ENCODE data around the gene LRRC75A.
"Not testable (repeated sequence)": the region's sequence is repeated elsewhere in the genome, so short reads cannot be mapped to it uniquely, and the experiment has no call there.

LRRC75A gene

GRCh38 chr17:16395887-16396286 lies 96.1 kb downstream of the LRRC75A start:
- not testable (repeated sequence) for DNase-seq

GRCh38 chr17:16392491-16392890 lies 99.5 kb downstream of the LRRC75A start:
- DNase-seq = not testable (repeated sequence)
